Panc1 (cell line): ENCODE measurements around the gene DPCD. TPM values are rescaled to one million over a fixed set of nuclear protein-coding genes. Genes with fewer than 3 reads are reported as not detected.

ENCODE experiments used
- ATAC-seq: fragments of 200-7000 bp; cut with Tn5 transposase; 2 replicates; pipeline ENCODE4 v1.9.1; 2020; ENCODE audit warnings: mild to moderate bottlenecking, moderate library complexity
- BruUV-seq: library from RNA; stranded (reverse); fragments of 400-500 nt; replicated peaks from 2 replicates; lab custom pipeline; 2021; lab: Mats Ljungman, UMichigan
- CTCF ChIA-PET: fragments of 300-600 bp; sonication (Branson Sonifier 250); formaldehyde crosslinking; loops from one replicate; lab custom pipeline; 2022; ENCODE audit warnings: antibody characterized with exemption; lab: Charles Lee
- POLR2A ChIA-PET: fragments of 300-600 bp; sonication (Branson Sonifier 250); formaldehyde crosslinking; loops from one replicate; lab custom pipeline; 2022; ENCODE audit warnings: antibody characterized with exemption; lab: Charles Lee
- DNase-seq: peaks from one replicate; pipeline ENCODE4 v3.0.0-alpha.2; 2010; ENCODE audit warnings: low read depth, low spot score
- H3K27ac ChIP-seq: 2 replicates; pipeline ENCODE4 v1.5.1; 2011; ENCODE audit warnings: mild to moderate bottlenecking, low read length, inconsistent platforms
- H3K27me3 ChIP-seq: fragments of 200-500 bp; sonication (Bioruptor generic); 2 replicates; pipeline ENCODE4 v1.6.0; 2014; ENCODE audit warnings: low read length, inconsistent platforms; ENCODE audit not compliant: control insufficient read depth, insufficient read depth
- H3K36me3 ChIP-seq: fragments of 200-500 bp; sonication (Bioruptor generic); 2 replicates; pipeline ENCODE4 v1.5.1; 2014; ENCODE audit warnings: inconsistent platforms, mild to moderate bottlenecking, low read length, moderate library complexity; ENCODE audit not compliant: control insufficient read depth, insufficient read depth
- H3K4me1 ChIP-seq: 2 replicates; pipeline ENCODE4 v1.5.1; 2011; ENCODE audit warnings: inconsistent platforms, mild to moderate bottlenecking, low read length, moderate library complexity; ENCODE audit not compliant: control insufficient read depth, insufficient read depth
- H3K4me3 ChIP-seq, 2 experiments: 2 replicates each; pipeline ENCODE4 v1.5.1; 2011 to 2012; ENCODE audit warnings: low read depth in 2 of 2, low read length in 2 of 2, mild to moderate bottlenecking in 2 of 2, inconsistent platforms in 1 of 2, moderate library complexity in 1 of 2
- H3K9me3 ChIP-seq: fragments of 200-500 bp; sonication (Bioruptor generic); 2 replicates; pipeline ENCODE4 v1.5.1; 2014; ENCODE audit warnings: low read depth, mild to moderate bottlenecking, inconsistent platforms, low read length, moderate library complexity; ENCODE audit not compliant: control insufficient read depth, insufficient read depth
- POLR2AphosphoS5 ChIP-seq: IDR thresholded peaks from 2 replicates; pipeline ENCODE4 v1.6.1; 2012; ENCODE audit warnings: mild to moderate bottlenecking, low read depth, low read length, moderate library complexity
- SIN3A ChIP-seq: IDR thresholded peaks from 2 replicates; pipeline ENCODE4 v1.6.1; 2012; ENCODE audit warnings: low read depth, mild to moderate bottlenecking, low read length, moderate library complexity, borderline replicate concordance; ENCODE audit not compliant: insufficient read depth
- TCF7L2 ChIP-seq: IDR thresholded peaks from 2 replicates; pipeline ENCODE4 v1.6.1; 2011; ENCODE audit warnings: mild to moderate bottlenecking, low read depth, low read length, inconsistent platforms
- in situ Hi-C: cut with HindIII; loops from 2 replicates; pipeline ENCODE4 v1.10.0; 2016; ENCODE audit warnings: low sequenced_read_pairs, low pct_unique_long_range_greater_than_20kb
- intact Hi-C: fragments of 100-400 bp; cut with micrococcal nuclease; formaldehyde crosslinking; loops from one replicate; pipeline ENCODE4 v1.10.0; 2022; ENCODE audit not compliant: unreplicated experiment
- total RNA-seq: library from RNA; stranded (reverse); gene quantifications from one replicate; pipeline ENCODE4 v1.2.1, GENCODE V29; 2021; ENCODE audit not compliant: unreplicated experiment
- TF ChIP-seq, protein P1 (sequence below): fragments of 450-650 bp; IDR thresholded peaks from 2 replicates; pipeline ENCODE4 v1.5.1; 2017; ENCODE audit warnings: mild to moderate bottlenecking
- TF ChIP-seq, protein P2 (sequence below), 2 experiments: IDR thresholded peaks; 2 replicates each; pipeline ENCODE4 v1.6.1; 2011 to 2012; ENCODE audit warnings: low read depth in 2 of 2, control low read depth in 1 of 2, low read length in 1 of 2, mild to moderate bottlenecking in 1 of 2, moderate library complexity in 1 of 2; ENCODE audit not compliant: insufficient read depth in 1 of 2

DPCD gene
- total RNA-seq, 1 experiment from 2014 or later, result 27.6 TPM

DNA sequence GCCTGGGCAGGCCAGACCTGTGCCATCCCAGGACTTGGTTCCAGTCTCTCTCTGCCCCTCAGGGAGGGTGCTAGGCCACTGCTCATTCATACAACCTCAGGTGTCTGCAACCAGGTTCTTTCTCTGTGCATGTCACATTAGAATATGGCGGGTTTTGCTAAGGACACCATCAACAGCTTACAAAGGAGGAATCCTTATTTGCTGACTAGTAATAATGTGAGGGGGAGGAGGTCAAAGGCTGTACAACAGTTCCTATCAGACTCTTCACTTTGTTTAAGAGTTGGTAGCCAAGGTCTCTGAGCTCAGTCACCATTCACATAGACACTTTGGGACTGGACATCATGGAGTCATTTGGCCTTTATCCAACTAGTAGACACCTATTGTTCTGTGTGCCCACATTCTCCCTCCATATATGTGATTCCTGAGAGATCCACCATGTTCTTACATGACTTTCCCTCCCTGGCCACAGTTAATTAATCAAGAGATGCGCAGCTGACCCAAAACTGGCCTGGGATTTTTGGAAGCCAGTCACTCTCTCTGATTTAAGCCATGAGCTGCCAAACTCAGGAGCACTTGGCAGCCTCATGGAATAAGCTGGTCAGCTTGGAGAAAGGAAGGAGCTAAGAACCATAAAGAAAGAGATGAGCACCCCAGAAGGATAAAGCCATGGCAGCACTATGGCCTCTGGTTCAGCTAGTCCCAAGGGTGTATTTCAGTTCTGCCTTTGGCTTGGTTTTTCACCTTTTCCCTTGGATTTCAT is 51.2 kb downstream of the DPCD start:
- CTCF ChIA-PET, result no interaction called here

DNA sequence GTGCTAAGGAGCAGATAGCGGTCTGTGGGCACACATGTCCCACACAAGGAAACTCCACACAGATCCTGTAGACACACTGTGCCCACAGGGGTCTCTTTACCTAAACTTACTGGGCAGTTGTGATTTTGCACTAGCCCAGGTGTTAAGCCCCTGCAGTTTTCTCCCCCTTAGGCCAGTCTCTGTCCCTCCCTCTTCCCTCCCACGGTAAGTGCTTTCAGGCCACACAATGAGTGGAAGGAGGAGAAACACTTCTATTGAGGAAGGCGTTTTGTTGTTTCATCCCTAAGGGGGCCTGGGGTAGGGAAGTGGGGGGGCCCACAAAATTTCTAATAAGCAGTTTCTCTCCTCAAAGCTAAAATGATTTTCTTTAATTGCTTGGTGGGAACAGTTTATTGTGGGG is 55.4 kb downstream of the DPCD start:
- CTCF ChIA-PET, result no interaction called here

More for the DNA sequence above, 51.2 kb downstream of the DPCD start:
- in situ Hi-C loops (no loop called here), intact Hi-C loops (no loop called here)
- no peaks in the 10 kb centered on the region for H3K27me3 ChIP-seq
- no peaks in the 10 kb centered on the region for H3K9me3 ChIP-seq
- POLR2A ChIA-PET, result no interaction called here
- no peak overlapping the region for H3K4me3 ChIP-seq
- no peak overlapping the region for H3K27ac ChIP-seq
- DNase-seq (no peak), ATAC-seq (no peak)
- H3K4me1 ChIP-seq, result no peaks in the 10 kb centered on the region
- no TSS peak for BruUV-seq
- no peaks in the 10 kb centered on the region for H3K36me3 ChIP-seq
- TF ChIP-seq, protein P1, sequence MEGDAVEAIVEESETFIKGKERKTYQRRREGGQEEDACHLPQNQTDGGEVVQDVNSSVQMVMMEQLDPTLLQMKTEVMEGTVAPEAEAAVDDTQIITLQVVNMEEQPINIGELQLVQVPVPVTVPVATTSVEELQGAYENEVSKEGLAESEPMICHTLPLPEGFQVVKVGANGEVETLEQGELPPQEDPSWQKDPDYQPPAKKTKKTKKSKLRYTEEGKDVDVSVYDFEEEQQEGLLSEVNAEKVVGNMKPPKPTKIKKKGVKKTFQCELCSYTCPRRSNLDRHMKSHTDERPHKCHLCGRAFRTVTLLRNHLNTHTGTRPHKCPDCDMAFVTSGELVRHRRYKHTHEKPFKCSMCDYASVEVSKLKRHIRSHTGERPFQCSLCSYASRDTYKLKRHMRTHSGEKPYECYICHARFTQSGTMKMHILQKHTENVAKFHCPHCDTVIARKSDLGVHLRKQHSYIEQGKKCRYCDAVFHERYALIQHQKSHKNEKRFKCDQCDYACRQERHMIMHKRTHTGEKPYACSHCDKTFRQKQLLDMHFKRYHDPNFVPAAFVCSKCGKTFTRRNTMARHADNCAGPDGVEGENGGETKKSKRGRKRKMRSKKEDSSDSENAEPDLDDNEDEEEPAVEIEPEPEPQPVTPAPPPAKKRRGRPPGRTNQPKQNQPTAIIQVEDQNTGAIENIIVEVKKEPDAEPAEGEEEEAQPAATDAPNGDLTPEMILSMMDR, result no peak
- no peak for TF ChIP-seq POLR2AphosphoS5
- no peak for TF ChIP-seq SIN3A
- TF ChIP-seq TCF7L2, result no peak
- TF ChIP-seq, protein P2, sequence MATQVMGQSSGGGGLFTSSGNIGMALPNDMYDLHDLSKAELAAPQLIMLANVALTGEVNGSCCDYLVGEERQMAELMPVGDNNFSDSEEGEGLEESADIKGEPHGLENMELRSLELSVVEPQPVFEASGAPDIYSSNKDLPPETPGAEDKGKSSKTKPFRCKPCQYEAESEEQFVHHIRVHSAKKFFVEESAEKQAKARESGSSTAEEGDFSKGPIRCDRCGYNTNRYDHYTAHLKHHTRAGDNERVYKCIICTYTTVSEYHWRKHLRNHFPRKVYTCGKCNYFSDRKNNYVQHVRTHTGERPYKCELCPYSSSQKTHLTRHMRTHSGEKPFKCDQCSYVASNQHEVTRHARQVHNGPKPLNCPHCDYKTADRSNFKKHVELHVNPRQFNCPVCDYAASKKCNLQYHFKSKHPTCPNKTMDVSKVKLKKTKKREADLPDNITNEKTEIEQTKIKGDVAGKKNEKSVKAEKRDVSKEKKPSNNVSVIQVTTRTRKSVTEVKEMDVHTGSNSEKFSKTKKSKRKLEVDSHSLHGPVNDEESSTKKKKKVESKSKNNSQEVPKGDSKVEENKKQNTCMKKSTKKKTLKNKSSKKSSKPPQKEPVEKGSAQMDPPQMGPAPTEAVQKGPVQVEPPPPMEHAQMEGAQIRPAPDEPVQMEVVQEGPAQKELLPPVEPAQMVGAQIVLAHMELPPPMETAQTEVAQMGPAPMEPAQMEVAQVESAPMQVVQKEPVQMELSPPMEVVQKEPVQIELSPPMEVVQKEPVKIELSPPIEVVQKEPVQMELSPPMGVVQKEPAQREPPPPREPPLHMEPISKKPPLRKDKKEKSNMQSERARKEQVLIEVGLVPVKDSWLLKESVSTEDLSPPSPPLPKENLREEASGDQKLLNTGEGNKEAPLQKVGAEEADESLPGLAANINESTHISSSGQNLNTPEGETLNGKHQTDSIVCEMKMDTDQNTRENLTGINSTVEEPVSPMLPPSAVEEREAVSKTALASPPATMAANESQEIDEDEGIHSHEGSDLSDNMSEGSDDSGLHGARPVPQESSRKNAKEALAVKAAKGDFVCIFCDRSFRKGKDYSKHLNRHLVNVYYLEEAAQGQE (IDR thresholded peaks at IDR 0.05; ENCODE audit: insufficient read depth in 1 of 2, low read depth in 2 of 2, low read length in 1 of 2), result no peak

More for the DNA sequence above, 55.4 kb downstream of the DPCD start:
- BruUV-seq, result no TSS peak
- Histone ChIP-seq H3K9me3 (no peaks in the 10 kb centered on the region), H3K27me3 (no peaks in the 10 kb centered on the region), H3K4me1 (no peaks in the 10 kb centered on the region), H3K36me3 (peaks cover 2% of the 10 kb centered on the region; the same call in 1 of the 2 replicates), H3K27ac (no peak overlapping the region), H3K4me3 (no peak overlapping the region)
- POLR2A ChIA-PET, result no interaction called here
- intact Hi-C loops, result no loop called here
- ATAC-seq, result no peak
- in situ Hi-C loops, result no loop called here
- TF ChIP-seq, protein P2 (IDR thresholded peaks at IDR 0.05; ENCODE audit: insufficient read depth in 1 of 2, low read depth in 2 of 2, low read length in 1 of 2), result no peak
- TF ChIP-seq, protein P1, result no peak
- no peak for TF ChIP-seq SIN3A
- TF ChIP-seq POLR2AphosphoS5, result no peak
- TF ChIP-seq TCF7L2, result no peak
- DNase-seq, result no peak
